GM18526 (cell line): Measurements from ENCODE around the gene MAGI2.

Source experiments
- POLR2A ChIP-seq: IDR thresholded peaks from 3 replicates; pipeline ENCODE4 v1.6.1; 2011; ENCODE audit not compliant: insufficient read length; ENCODE audit errors: extremely low read depth

MAGI2 gene

GRCh38 chr7:78383096-78383880 is 1070.2 kb downstream of the MAGI2 start:
- TF ChIP-seq POLR2A: no peak

DNA sequence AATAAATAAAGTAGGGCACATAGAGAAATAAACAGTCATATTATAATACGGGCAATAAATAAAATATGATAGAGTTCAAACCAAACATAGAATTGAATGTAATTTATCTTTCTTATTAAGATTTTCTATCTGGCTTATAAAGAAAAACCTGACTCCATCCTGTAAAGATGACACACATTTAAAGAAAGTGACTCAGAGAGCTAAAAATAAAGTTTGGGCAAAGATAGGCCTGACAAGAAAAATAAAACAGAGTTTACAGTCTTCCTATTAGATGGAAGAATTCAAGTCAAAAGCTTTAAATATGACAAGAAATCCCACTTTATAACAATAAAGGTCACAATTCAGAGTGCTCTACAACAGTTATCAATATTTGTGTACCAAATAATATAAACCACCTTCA is 1074.3 kb downstream of the MAGI2 start:
- no peak for TF ChIP-seq POLR2A

DNA sequence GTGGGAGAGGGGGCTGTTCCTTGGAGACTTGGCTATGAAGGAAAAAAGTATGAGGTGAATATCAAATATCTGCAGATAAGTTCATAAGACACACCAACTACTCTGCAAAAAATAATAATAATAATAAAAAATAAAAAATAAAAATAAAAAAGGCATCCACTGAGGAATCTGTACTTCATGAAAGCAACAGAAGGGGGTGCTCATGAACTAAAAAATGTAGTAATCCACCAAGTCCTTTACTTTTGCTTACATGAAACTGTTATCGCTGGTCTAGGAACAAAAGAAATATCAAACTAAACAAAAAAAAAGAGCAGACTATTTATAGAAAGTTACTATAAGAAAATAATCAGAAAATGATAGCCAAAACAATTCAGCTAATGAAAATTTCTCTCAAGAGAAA is 1075.9 kb downstream of the MAGI2 start:
- TF ChIP-seq POLR2A: no peak

- TF ChIP-seq POLR2A: no peak
These were observed 1082.5 kb downstream of the MAGI2 start for GRCh38 chr7:78370936-78371335.

- no peak for TF ChIP-seq POLR2A
These were observed 1084.7 kb downstream of the MAGI2 start for GRCh38 chr7:78368771-78369170.

DNA sequence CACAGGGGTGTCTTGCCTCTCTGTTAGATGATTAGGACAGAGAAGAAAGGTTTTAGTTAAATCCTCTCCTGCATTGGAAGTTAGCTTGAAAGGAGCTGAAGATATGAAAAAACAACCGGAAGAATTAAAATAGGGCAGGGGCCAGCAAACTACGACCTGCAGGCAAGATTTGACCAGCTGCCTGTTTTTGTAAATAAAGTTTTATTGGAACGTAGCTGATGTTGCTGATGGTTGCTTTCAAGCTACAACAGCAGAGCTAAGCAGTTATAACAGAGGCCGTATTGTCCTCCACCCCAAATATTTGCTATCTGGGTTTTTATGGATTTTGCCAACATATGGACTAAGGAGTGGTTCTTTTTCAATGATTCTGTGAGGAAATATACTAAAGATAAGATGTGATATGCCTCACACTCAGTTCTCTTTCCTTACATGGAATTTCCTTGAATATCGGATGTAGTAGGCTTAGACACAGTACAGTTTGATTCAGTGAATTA is 1086.1 kb downstream of the MAGI2 start:
- TF ChIP-seq POLR2A: no peak

DNA sequence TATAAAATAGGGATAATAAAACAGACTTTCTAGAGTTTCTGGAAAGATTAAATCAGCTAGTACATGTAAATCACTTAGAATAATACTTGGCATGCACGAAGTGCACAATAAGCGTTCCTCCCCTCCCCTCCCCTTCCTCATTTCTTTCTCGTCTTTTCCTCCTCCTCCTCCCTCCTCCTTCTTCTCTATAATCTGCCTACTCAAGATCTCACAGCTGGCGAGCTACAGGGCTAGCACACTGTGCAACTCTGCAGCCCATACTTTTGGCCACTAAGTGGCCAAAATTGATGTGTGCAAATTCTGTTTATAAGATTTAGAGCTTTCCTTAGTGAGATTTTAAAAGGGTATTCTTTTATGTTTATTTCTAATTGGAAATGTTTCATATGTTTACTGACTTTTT is 1089.6 kb downstream of the MAGI2 start:
- no peak for TF ChIP-seq POLR2A

DNA sequence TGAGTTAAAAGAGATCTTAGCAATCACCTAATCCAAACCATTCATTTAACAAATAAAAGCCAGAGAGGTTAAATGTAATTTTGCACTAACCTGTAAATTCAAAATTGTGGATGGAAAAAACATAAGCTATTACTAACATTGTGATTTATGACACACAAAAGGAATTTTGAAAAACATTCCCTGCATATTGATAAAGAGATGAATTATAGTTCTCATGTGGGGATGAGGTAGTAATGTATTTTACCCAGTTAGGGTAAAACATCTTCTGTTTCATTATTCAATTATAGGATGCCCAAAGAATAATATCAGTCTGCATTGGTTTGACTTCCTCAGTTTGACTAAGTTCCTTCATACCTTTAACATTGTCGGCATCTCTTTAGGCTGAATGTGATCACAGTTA is 1093.6 kb downstream of the MAGI2 start:
- TF ChIP-seq POLR2A: no peak

DNA sequence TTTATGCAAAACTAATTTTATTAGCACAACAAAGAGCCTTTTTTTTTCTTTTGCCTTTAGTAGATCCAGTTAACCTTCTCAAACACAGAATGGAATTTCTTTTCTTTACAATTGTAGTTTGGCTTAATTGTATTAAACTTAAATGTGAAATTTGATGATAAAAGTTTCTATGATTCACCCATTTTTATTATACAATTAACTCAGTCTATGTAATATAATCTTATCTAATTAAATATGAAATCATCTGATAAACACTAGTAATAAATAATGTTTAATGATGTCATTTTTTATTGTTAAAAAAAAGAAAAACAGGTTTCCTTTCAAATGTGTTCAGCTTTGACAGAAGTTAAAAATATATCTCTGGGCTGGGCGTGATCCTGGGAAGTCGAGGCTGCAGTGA is 1095.8 kb downstream of the MAGI2 start:
- no peak for TF ChIP-seq POLR2A

- TF ChIP-seq POLR2A: no peak
These were observed 1097.6 kb downstream of the MAGI2 start for GRCh38 chr7:78355834-78356233.

- TF ChIP-seq POLR2A: no peak
These were observed 1102.5 kb downstream of the MAGI2 start for GRCh38 chr7:78350926-78351325.

- no peak for TF ChIP-seq POLR2A
These were observed 1103.1 kb downstream of the MAGI2 start for GRCh38 chr7:78350391-78350790.

DNA sequence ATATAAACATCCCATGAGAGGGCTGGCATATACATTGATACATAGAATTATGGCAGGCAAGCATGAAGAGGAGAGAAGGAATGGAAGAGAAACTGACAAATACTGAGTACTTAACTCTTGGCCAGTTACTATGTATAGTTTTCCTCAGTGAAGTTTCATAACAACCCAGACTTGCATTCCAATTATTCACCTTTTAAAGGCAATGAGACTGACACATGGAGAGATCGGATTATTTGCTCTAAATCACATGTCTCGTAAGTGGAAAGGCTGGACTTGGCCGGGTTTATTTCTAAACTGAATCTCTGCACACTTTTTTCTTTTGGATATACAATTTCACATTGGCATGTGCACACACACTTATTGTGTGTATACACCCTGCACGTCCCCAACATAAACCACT is 1106.6 kb downstream of the MAGI2 start:
- TF ChIP-seq POLR2A: no peak

DNA sequence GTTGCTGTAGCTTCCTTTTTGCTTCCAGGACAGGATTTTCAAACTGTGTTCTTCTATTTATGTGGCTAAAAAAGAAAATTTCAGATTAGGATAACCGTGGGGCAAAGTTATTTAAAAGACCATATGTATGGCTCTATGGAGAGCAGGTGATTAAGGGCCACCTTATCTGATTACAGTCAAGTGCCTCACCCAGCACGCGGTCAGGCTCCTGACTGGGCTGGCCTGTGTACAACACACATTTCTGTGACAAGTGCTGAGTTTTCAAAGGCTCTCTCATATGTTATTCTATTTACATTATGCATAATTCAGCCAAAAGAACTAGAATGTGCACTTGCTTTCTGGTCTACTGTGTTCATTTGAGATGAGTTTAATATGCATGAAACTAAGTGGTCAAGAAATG is 1107.5 kb downstream of the MAGI2 start:
- TF ChIP-seq POLR2A: no peak

- TF ChIP-seq POLR2A: no peak
These were observed 1108.1 kb downstream of the MAGI2 start for GRCh38 chr7:78345293-78345911.

DNA sequence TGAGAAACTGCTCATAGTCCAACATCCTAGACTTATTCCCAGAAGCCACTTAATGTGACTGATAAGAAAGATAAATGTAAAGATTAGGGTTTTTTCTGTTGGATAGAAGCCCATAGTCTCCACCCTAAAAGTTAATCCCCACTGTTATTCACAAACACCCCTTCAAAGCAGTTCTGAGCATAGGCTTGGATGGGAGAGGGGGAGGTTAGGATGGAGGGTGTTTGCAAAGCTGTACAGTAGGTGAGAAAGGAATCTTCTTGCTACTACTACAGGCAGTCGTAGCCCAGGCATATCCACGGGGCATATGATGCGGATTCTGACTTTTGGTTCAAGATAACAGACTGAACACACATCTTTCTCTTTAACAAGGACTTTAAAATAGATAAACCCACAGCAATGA is 1119.0 kb downstream of the MAGI2 start:
- no peak for TF ChIP-seq POLR2A
